H1 (cell line): Measurements from ENCODE around the gene AHDC1. TPM values are rescaled to one million over a fixed set of nuclear protein-coding genes. Genes with fewer than 3 reads are reported as not detected.

Experiments
- CHD7 ChIP-seq: fragments of 300-600 bp; sonication (generic); IDR thresholded peaks from 2 replicates; pipeline ENCODE4 v1.7.1; 2012; ENCODE audit warnings: low read length, moderate library complexity, mild to moderate bottlenecking, inconsistent platforms; ENCODE audit not compliant: insufficient replicate concordance
- HDAC2 ChIP-seq, 2 experiments: fragments of 300-600 bp in 1 of 2; sonication (generic) in 1 of 2; IDR thresholded peaks; 2 replicates each; pipeline ENCODE4 v1.6.1; 2011 to 2012; ENCODE audit warnings: low read depth in 2 of 2, low read length in 2 of 2, mild to moderate bottlenecking in 2 of 2, moderate library complexity in 2 of 2, borderline replicate concordance in 1 of 2, inconsistent platforms in 1 of 2
- HDAC6 ChIP-seq: IDR thresholded peaks from one replicate; pipeline ENCODE4 v1.7.1; 2012; ENCODE audit warnings: low read depth, mild to moderate bottlenecking, inconsistent platforms, low read length, moderate library complexity
- KDM1A ChIP-seq: fragments of 200-600, 300-600 bp; sonication (generic); IDR thresholded peaks from 2 replicates; pipeline ENCODE4 v1.7.1; 2016; ENCODE audit warnings: mild to moderate bottlenecking, low read length, borderline replicate concordance
- RBBP5 ChIP-seq: IDR thresholded peaks from 2 replicates; pipeline ENCODE4 v1.7.1; 2012; ENCODE audit warnings: low read depth, mild to moderate bottlenecking, inconsistent platforms, low read length, moderate library complexity, borderline replicate concordance
- SP4 ChIP-seq: IDR thresholded peaks from 2 replicates; pipeline ENCODE4 v1.6.1; 2012; ENCODE audit warnings: low read length, inconsistent platforms
- polyA plus RNA-seq, 7 experiments: library from polyadenylated mRNA; depleted of rRNA in 3 of 7; stranded (reverse) in 5 of 7; unstranded in 2 of 7; fragments of >200 nt in 5 of 7; fragments of 200-250 nt in 2 of 7; gene quantifications; 1 replicate in 5 of 7; 2 replicates in 1 of 7; 4 replicates in 1 of 7; pipeline versions ENCODE4 v1.2.1 to v1.2.3, GENCODE V29; 2011 to 2013; ENCODE audit warnings: missing spikeins in 2 of 7, mixed read lengths in 2 of 7
- total RNA-seq: library from RNA; stranded (reverse); fragmentation: NEBNext Ultra II Directional; extraction: Animal tissue kit (Norgen Biotek cat#: 25700); gene quantifications from 2 replicates; pipeline ENCODE4 v1.2.1, GENCODE V29; 2021

AHDC1 gene
- total and polyA plus RNA-seq, 2 of the 8 experiments (the other 6 are each of a cell fraction or from before 2014, with no cell fraction given) = 4.4 to 35.1 TPM

- TF ChIP-seq CHD7 = no peak
- no peak for TF ChIP-seq HDAC2 (IDR thresholded peaks at IDR 0.05; ENCODE audit: borderline replicate concordance in 1 of 2, low read depth in 2 of 2, low read length in 2 of 2)
- no peak for TF ChIP-seq HDAC6
- no peak for TF ChIP-seq KDM1A
- TF ChIP-seq RBBP5 = no peak
- TF ChIP-seq SP4 = no peak
- TF ChIP-seq, all 59 proteins: peak for 0
Observed at GRCh38 chr1:27628712-27629111, 24.8 kb upstream of the AHDC1 start (continued).
